ENCODE measurements around the gene ANO10. TPM values are rescaled to one million over a fixed set of nuclear protein-coding genes. Genes with fewer than 3 reads are reported as not detected.

ANO10 gene
- total and polyA plus RNA-seq, 2 donors (not counting 1 experiment from before 2014, with no cell fraction given): 1.9 to 10.6 TPM

- CTCF ChIA-PET: interaction anchor here (0.7 kb wide), 1 partner anchor 109 kb away, joined by 3 read pairs; no protein-coding TSS in a partner anchor
- Mint-ChIP-seq H3K9me3 (ENCODE audit: insufficient read depth) (no peaks in the 10 kb centered on the region), H3K27ac (no peak overlapping the region), H3K4me3 (no peak overlapping the region), H3K4me1 (no peaks in the 10 kb centered on the region), H3K27me3 (no peaks in the 10 kb centered on the region)
- ATAC-seq (ENCODE audit: low read depth) (no peak), DNase-seq (no peak)
- Histone ChIP-seq H3K4me2 (replicated peaks; ENCODE audit: low read depth, low read length, poor library complexity, severe bottlenecking) (no peak overlapping the region), H3K27me3 (replicated peaks in 1 of 4; ENCODE audit: control extremely low read depth in 1 of 4, control insufficient read depth in 3 of 4, insufficient read depth in 4 of 4, low read length in 3 of 4) (no peaks in the 10 kb centered on the region), H3K9ac (ENCODE audit: low read length) (no peak overlapping the region), H3K79me2 (ENCODE audit: control insufficient read depth, insufficient read depth, low read length) (peaks cover 21% of the 10 kb centered on the region), H3K36me3 (replicated peaks in 1 of 2; ENCODE audit: control extremely low read depth in 1 of 2, control insufficient read depth in 1 of 2, extremely low read depth in 1 of 2, insufficient read depth in 2 of 2, low read length in 1 of 2) (peaks cover 29 to 88% of the 10 kb centered on the region in 2 experiments), H3K27ac (ENCODE audit: low read length in 2 of 2) (no peak overlapping the region), H3K4me3 (ENCODE audit: control extremely low read depth in 1 of 5, extremely low read depth in 1 of 5, insufficient read depth in 1 of 5, low read depth in 2 of 5, low read length in 4 of 5) (no peak overlapping the region), H2AFZ (ENCODE audit: insufficient read depth, low read depth, low read length, poor library complexity, severe bottlenecking) (no peak overlapping the region), H4K20me1 (ENCODE audit: control insufficient read depth, insufficient read depth, low read length, poor library complexity, severe bottlenecking) (peaks cover 25% of the 10 kb centered on the region), H3K9me3 (ENCODE audit: control extremely low read depth in 1 of 3, control insufficient read depth in 2 of 3, insufficient read depth in 1 of 3, low read length in 2 of 3) (peaks cover 7 to 24% (median 20%) of the 10 kb centered on the region in 3 donors), H3K4me1 (ENCODE audit: control insufficient read depth in 2 of 2, insufficient read depth in 2 of 2, low read length in 2 of 2) (no peaks in the 10 kb centered on the region)
- POLR2A ChIA-PET: no interaction called here
- no CpG with 5 or more reads among the region's 2 CpGs for WGBS (ENCODE audit: insufficient coverage)
- TF ChIP-seq EZH2 (IDR thresholded peaks at IDR 0.05; ENCODE audit: borderline replicate concordance, insufficient read depth, low read depth, low read length, poor library complexity, severe bottlenecking): no peak
- TF ChIP-seq, protein P1, sequence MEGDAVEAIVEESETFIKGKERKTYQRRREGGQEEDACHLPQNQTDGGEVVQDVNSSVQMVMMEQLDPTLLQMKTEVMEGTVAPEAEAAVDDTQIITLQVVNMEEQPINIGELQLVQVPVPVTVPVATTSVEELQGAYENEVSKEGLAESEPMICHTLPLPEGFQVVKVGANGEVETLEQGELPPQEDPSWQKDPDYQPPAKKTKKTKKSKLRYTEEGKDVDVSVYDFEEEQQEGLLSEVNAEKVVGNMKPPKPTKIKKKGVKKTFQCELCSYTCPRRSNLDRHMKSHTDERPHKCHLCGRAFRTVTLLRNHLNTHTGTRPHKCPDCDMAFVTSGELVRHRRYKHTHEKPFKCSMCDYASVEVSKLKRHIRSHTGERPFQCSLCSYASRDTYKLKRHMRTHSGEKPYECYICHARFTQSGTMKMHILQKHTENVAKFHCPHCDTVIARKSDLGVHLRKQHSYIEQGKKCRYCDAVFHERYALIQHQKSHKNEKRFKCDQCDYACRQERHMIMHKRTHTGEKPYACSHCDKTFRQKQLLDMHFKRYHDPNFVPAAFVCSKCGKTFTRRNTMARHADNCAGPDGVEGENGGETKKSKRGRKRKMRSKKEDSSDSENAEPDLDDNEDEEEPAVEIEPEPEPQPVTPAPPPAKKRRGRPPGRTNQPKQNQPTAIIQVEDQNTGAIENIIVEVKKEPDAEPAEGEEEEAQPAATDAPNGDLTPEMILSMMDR (IDR thresholded peaks at IDR 0.05): no peak
- intact Hi-C loops (cut with micrococcal nuclease): no loop called here
Observed at GRCh38 chr3:43341788-43342187, 280.0 kb downstream of the ANO10 start.

GRCh38 chr3:43340403-43340802 lies 281.4 kb downstream of the ANO10 start:
- Histone ChIP-seq H3K27ac (ENCODE audit: low read length in 2 of 2) (no peak overlapping the region), H3K79me2 (ENCODE audit: control insufficient read depth, insufficient read depth, low read length) (peaks cover 29% of the 10 kb centered on the region), H3K36me3 (replicated peaks in 1 of 2; ENCODE audit: control extremely low read depth in 1 of 2, control insufficient read depth in 1 of 2, extremely low read depth in 1 of 2, insufficient read depth in 2 of 2, low read length in 1 of 2) (peaks cover 35 to 88% of the 10 kb centered on the region in 2 experiments), H2AFZ (ENCODE audit: insufficient read depth, low read depth, low read length, poor library complexity, severe bottlenecking) (no peak overlapping the region), H3K27me3 (replicated peaks in 1 of 4; ENCODE audit: control extremely low read depth in 1 of 4, control insufficient read depth in 3 of 4, insufficient read depth in 4 of 4, low read length in 3 of 4) (no peaks in the 10 kb centered on the region), H3K4me3 (ENCODE audit: control extremely low read depth in 1 of 5, extremely low read depth in 1 of 5, insufficient read depth in 1 of 5, low read depth in 2 of 5, low read length in 4 of 5) (no peak overlapping the region), H3K4me2 (replicated peaks; ENCODE audit: low read depth, low read length, poor library complexity, severe bottlenecking) (no peak overlapping the region), H3K4me1 (ENCODE audit: control insufficient read depth in 2 of 2, insufficient read depth in 2 of 2, low read length in 2 of 2) (no peaks in the 10 kb centered on the region), H4K20me1 (ENCODE audit: control insufficient read depth, insufficient read depth, low read length, poor library complexity, severe bottlenecking) (peaks cover 18% of the 10 kb centered on the region), H3K9me3 (ENCODE audit: control extremely low read depth in 1 of 3, control insufficient read depth in 2 of 3, insufficient read depth in 1 of 3, low read length in 2 of 3) (peaks cover 10 to 36% (median 28%) of the 10 kb centered on the region in 3 donors), H3K9ac (ENCODE audit: low read length) (no peak overlapping the region)
- H3K4me3 Mint-ChIP-seq: no peak overlapping the region
- TF ChIP-seq, protein P1 (IDR thresholded peaks at IDR 0.05): no peak
- TF ChIP-seq EZH2 (IDR thresholded peaks at IDR 0.05; ENCODE audit: borderline replicate concordance, insufficient read depth, low read depth, low read length, poor library complexity, severe bottlenecking): no peak
- no peak overlapping the region for H3K27ac Mint-ChIP-seq
- CTCF ChIA-PET: no interaction called here
- no peaks in the 10 kb centered on the region for H3K27me3 Mint-ChIP-seq
- no peak for ATAC-seq (ENCODE audit: low read depth)
- no peak for DNase-seq
- POLR2A ChIA-PET: no interaction called here
- H3K4me1 Mint-ChIP-seq: no peaks in the 10 kb centered on the region
- 100% methylated on average over 5 of the region's 7 CpGs for WGBS (ENCODE audit: insufficient coverage)
- H3K9me3 Mint-ChIP-seq (ENCODE audit: insufficient read depth): peaks cover 4% of the 10 kb centered on the region
- intact Hi-C loops (cut with micrococcal nuclease): no loop called here

All from B cell (primary cell).